K562 (cell line): ENCODE measurements around the gene MBD3. TPM values are rescaled to one million over a fixed set of nuclear protein-coding genes. Genes with fewer than 3 reads are reported as not detected.

Experiments used
- ATAC-seq: fragments of 200-7000 bp; cut with Tn5 transposase; 3 replicates; pipeline ENCODE4 v1.9.1; 2020; ENCODE audit warnings: moderate library complexity
- BruUV-seq: library from RNA; stranded (reverse); fragments of 400-500 nt; replicated peaks from 2 replicates; lab custom pipeline; 2021; lab: Mats Ljungman, UMichigan
- CTCF ChIA-PET: fragments of 300-600 bp; formaldehyde crosslinking; extraction: SDS; loops from one replicate; lab custom pipeline; 2021; ENCODE audit warnings: low intra/inter-chr PET ratio; lab: Yijun Ruan, JAX
- POLR2A ChIA-PET: fragments of 300-600, 350-650 bp; sonication (Branson Sonifier 250); formaldehyde crosslinking; extraction: SDS; loops from one replicate; lab custom pipeline; 2021; ENCODE audit warnings: antibody characterized with exemption, inconsistent platforms; lab: Yijun Ruan, JAX
- DNase-seq, 4 experiments: peaks; one replicate each; pipeline versions ENCODE4 v3.0.0 to v3.0.0-alpha.2; 2011 to 2018; ENCODE audit warnings: low spot score in 3 of 4, mixed read lengths in 3 of 4; ENCODE audit errors: extremely low read depth in 1 of 4
- FAIRE-seq: peaks from 2 replicates; lab custom pipeline; 2011; peaks lifted over from hg19 to GRCh38; lab: Jason Lieb, UNC
- H2AFZ ChIP-seq: 2 replicates; pipeline ENCODE4 v1.6.0; 2011; ENCODE audit warnings: low read depth, low read length, control low read depth, inconsistent platforms
- H3K27ac ChIP-seq: fragments of 200-600 bp; 3 replicates; pipeline ENCODE4 v1.8.0; 2011; ENCODE audit warnings: low read depth, mild to moderate bottlenecking, control low read depth, inconsistent platforms, low read length, moderate library complexity, mixed read lengths; ENCODE audit errors: extremely low read depth
- H3K27me3 ChIP-seq, 2 experiments: fragments of 300-600 bp in 1 of 2; 2 replicates in 1 of 2; 3 replicates in 1 of 2; pipeline versions ENCODE4 v1.6.0 to v1.8.0; 2011; ENCODE audit warnings: inconsistent platforms in 2 of 2, low read length in 2 of 2, mild to moderate bottlenecking in 1 of 2, mixed read lengths in 1 of 2, moderate library complexity in 1 of 2; ENCODE audit not compliant: control insufficient read depth in 2 of 2, insufficient read depth in 2 of 2
- H3K36me3 ChIP-seq: fragments of 300-600 bp; 3 replicates; pipeline ENCODE4 v1.8.0; 2011; ENCODE audit warnings: mild to moderate bottlenecking, low read length, inconsistent platforms; ENCODE audit not compliant: control insufficient read depth, insufficient read depth
- H3K4me1 ChIP-seq, 2 experiments: fragments of 200-600 bp in 1 of 2; replicated peaks in 1 of 2; 2 replicates in 1 of 2; 3 replicates in 1 of 2; pipeline versions ENCODE4 v1.5.1 to v1.8.0; 2011; ENCODE audit warnings: inconsistent platforms in 2 of 2, low read length in 2 of 2, mild to moderate bottlenecking in 1 of 2, mixed read lengths in 1 of 2, moderate library complexity in 1 of 2; ENCODE audit not compliant: control insufficient read depth in 2 of 2, insufficient read depth in 2 of 2
- H3K4me2 ChIP-seq: 2 replicates; pipeline ENCODE4 v1.6.1; 2011; ENCODE audit warnings: low read length, control low read depth, inconsistent platforms, mixed read lengths; ENCODE audit not compliant: insufficient read depth
- H3K4me3 ChIP-seq: fragments of 200-600 bp; sonication (generic), shearing (Covaris generic); 2 replicates; pipeline ENCODE4 v1.5.1; 2016; ENCODE audit warnings: control low read depth, inconsistent platforms
- H3K79me2 ChIP-seq: fragments of 200-600 bp; 3 replicates; pipeline ENCODE4 v1.8.0; 2011; ENCODE audit warnings: low read length, inconsistent platforms; ENCODE audit not compliant: control insufficient read depth, insufficient read depth
- H3K9ac ChIP-seq, 2 experiments: 2 replicates each; pipeline versions ENCODE4 v1.6.0 to v1.6.1; 2011; ENCODE audit warnings: low read depth in 2 of 2, low read length in 2 of 2, control low read depth in 1 of 2, inconsistent platforms in 1 of 2, mild to moderate bottlenecking in 1 of 2, mixed read lengths in 1 of 2; ENCODE audit not compliant: insufficient read depth in 1 of 2
- H3K9me1 ChIP-seq: one replicate; pipeline ENCODE4 v1.6.0; 2011; ENCODE audit warnings: inconsistent platforms, mild to moderate bottlenecking, low read length, moderate library complexity; ENCODE audit not compliant: control insufficient read depth, insufficient read depth
- H3K9me3 ChIP-seq: replicated peaks from 2 replicates; pipeline ENCODE4 v1.5.1; 2011; ENCODE audit warnings: low read depth, low read length, inconsistent platforms; ENCODE audit not compliant: control insufficient read depth, insufficient read depth
- H4K20me1 ChIP-seq: replicated peaks from 2 replicates; pipeline ENCODE4 v1.6.1; 2011; ENCODE audit warnings: low read length, inconsistent platforms, mixed read lengths; ENCODE audit not compliant: control insufficient read depth, insufficient read depth
- AFF4 ChIP-seq: sonication (generic); formaldehyde crosslinking; IDR thresholded peaks from 2 replicates; pipeline ENCODE4 v1.8.0; 2023; ENCODE audit warnings: mild to moderate bottlenecking, missing genetic modification reagents
- KAT8 ChIP-seq: fragments of 450-650 bp; IDR thresholded peaks from 2 replicates; pipeline ENCODE4 v1.6.1; 2016; ENCODE audit warnings: low read depth, mild to moderate bottlenecking
- NONO ChIP-seq, 2 experiments: fragments of 200-400 bp in 1 of 2; fragments of 450-650 bp in 1 of 2; formaldehyde crosslinking in 1 of 2; IDR thresholded peaks; 2 replicates each; pipeline ENCODE4 v1.6.1; 2017; ENCODE audit warnings: low read depth in 2 of 2, mild to moderate bottlenecking in 2 of 2, moderate library complexity in 2 of 2, low read length in 1 of 2
- POLR2A ChIP-seq: fragments of 450-650 bp; conservative IDR thresholded peaks from 2 replicates; pipeline ENCODE4 v1.6.1; 2016
- ZBTB11 ChIP-seq, 3 experiments: fragments of 200-800 bp in 1 of 3; fragments of 250-450 bp in 1 of 3; fragments of 450-650 bp in 1 of 3; sonication (Bioruptor Pico) in 1 of 3; sonication (Bioruptor generic) in 1 of 3; formaldehyde crosslinking in 1 of 3; IDR thresholded peaks; 2 replicates each; pipeline versions ENCODE4 v1.6.1 to v1.8.0; 2016 to 2022; ENCODE audit warnings: mild to moderate bottlenecking in 2 of 3, missing genetic modification characterization in 2 of 3, missing compliant biosample characterization in 1 of 3, moderate library complexity in 1 of 3
- ZNF518B ChIP-seq: fragments of 250-450 bp; sonication (Bioruptor Pico); IDR thresholded peaks from 2 replicates; pipeline ENCODE4 v1.5.0; 2021; ENCODE audit warnings: mild to moderate bottlenecking, moderate library complexity
- WGBS: fragments of 100-300 bp; shearing (Covaris generic); methylation state at CpG from one replicate; pipeline ENCODE4 v1.1.6; 2016; ENCODE audit warnings: low coverage, mixed read lengths; ENCODE audit not compliant: insufficient coverage; ENCODE audit errors: missing lambda C conversion rate; 5-methylcytosine and 5-hydroxymethylcytosine counted together
- in situ Hi-C: fragments of 300-500 bp; cut with MboI; formaldehyde crosslinking; loops from 4 replicates; pipeline ENCODE4 v1.15.0; 2018; ENCODE audit warnings: inconsistent platforms, mixed read lengths
- intact Hi-C: fragments of 100-400 bp; cut with micrococcal nuclease; formaldehyde crosslinking; loops from 2 replicates; pipeline ENCODE4 v1.14.2; 2022
- polyA plus RNA-seq, 8 experiments: library from polyadenylated mRNA; depleted of rRNA in 4 of 8; stranded (reverse) in 5 of 8; unstranded in 3 of 8; fragments of >200 nt; fragmentation: Nextera tagmentation in 2 of 8; fragmentation: Illumina TruSeq in 1 of 8; extraction: Ambion mirVana in 2 of 8; extraction: Trizol in 1 of 8; gene quantifications; 2 replicates each; pipeline versions ENCODE4 v1.2.1 to v1.2.3, GENCODE V29; 2011 to 2014; ENCODE audit warnings: inconsistent platforms in 1 of 8, missing spikeins in 1 of 8
- total RNA-seq, 7 experiments: library from RNA; depleted of rRNA in 6 of 7; stranded (reverse); fragments of >200 nt in 6 of 7; fragmentation: Illumina TruSeq in 2 of 7; extraction: Trizol in 2 of 7; gene quantifications; 2 replicates each; pipeline versions ENCODE4 v1.2.1 to v1.2.3, GENCODE V29; 2011 to 2021; ENCODE audit warnings: low replicate concordance in 1 of 7

MBD3 gene
- total and polyA plus RNA-seq, 9 of the 15 experiments (the other 6 are each of a cell fraction or from before 2014, with no cell fraction given), result 0.24 to 137 (median 30.9) TPM

- Histone ChIP-seq H3K4me3 (no peak overlapping the region), H3K27me3 (no peaks in the 10 kb centered on the region), H3K36me3 (peaks cover 90% of the 10 kb centered on the region; the same call in 2 of the 3 replicates), H3K9me3 (no peaks in the 10 kb centered on the region), H3K79me2 (peaks cover 2% of the 10 kb centered on the region; the same call in 2 of the 3 replicates), H3K4me1 (peaks cover 0 to 71% of the 10 kb centered on the region in 2 experiments; a peak in 2 of 5 replicates), H3K9me1 (no peaks in the 10 kb centered on the region), H2AFZ (no peak overlapping the region), H3K9ac (peak overlapping the region in 1 of 2 experiments; percentile 79; a peak in 2 of 4 replicates), H3K27ac (no peak overlapping the region; the same call in 2 of the 3 replicates), H3K4me2 (no peak overlapping the region), H4K20me1 (no peaks in the 10 kb centered on the region)
- no peak for FAIRE-seq
- intact Hi-C loops (loop anchor here (5.0 kb wide), 1 partner anchor 50 kb away; no protein-coding TSS in a partner anchor), in situ Hi-C loops (no loop called here)
- no peak for TF ChIP-seq KAT8
- peak; percentile 42; the same call in 1 of the 2 replicates for TF ChIP-seq POLR2A
- TF ChIP-seq ZNF518B, result no peak
- no peak for TF ChIP-seq ZBTB11 (CRISPR knock-in tag; IDR thresholded peaks at IDR 0.05)
- no peak for TF ChIP-seq AFF4 (CRISPR knock-in tag)
- no peak for TF ChIP-seq NONO (IDR thresholded peaks at IDR 0.05; ENCODE audit: low read depth in 2 of 2, low read length in 1 of 2)
- WGBS, result 91% methylated on average over 4 of the region's 5 CpGs
- no TSS peak for BruUV-seq
- CTCF ChIA-PET, result no interaction called here
- no peak for ATAC-seq
- no peak for DNase-seq
- POLR2A ChIA-PET, result interaction anchor here (0.6 kb wide), 1 partner anchor 30 kb away, joined by 3 read pairs; the partner anchor contains the start of gene TCF3
Observed at GRCh38 chr19:1622541-1622940, 29.9 kb upstream of the MBD3 start.
